Spleen (tissue), 7 donors: Measurements from ENCODE around the gene COL5A2.

Experiments used
- CTCF ChIP-seq, 11 experiments: fragments of 200-600 bp in 7 of 11; fragments of 450-650 bp in 4 of 11; sonication (generic) in 4 of 11; IDR thresholded peaks in 8 of 11; conservative IDR thresholded peaks in 3 of 11; 1 replicate in 7 of 11; 2 replicates in 4 of 11; pipeline versions ENCODE4 v1.4.0 to v1.8.0; 2016 to 2021; ENCODE audit warnings: antibody characterized with exemption in 11 of 11, inconsistent platforms in 4 of 11, mild to moderate bottlenecking in 1 of 11
- POLR2A ChIP-seq, 3 donors: fragments of 450-650 bp; IDR thresholded peaks; one replicate each; pipeline ENCODE4 v1.5.1; 2017; ENCODE audit warnings: antibody characterized with exemption in 3 of 3, mild to moderate bottlenecking in 1 of 3
- donor health status: DM: no; HTN: no; CAD: no; lungs with moderate emphysema.
- donor health status: DM: no; HTN: no; CAD: no.
- donor health status: DM: no; HTN: no; CAD: no.

- no peak for TF ChIP-seq CTCF (IDR thresholded peaks at IDR 0.05 in 8 of 11, conservative IDR thresholded peaks at IDR 0.05 in 3 of 11)
- no peak for TF ChIP-seq POLR2A (IDR thresholded peaks at IDR 0.05)
Observed at GRCh38 chr2:189162566-189162965, 17.0 kb downstream of the COL5A2 start.
